Activated CD8-positive, alpha-beta memory T cell treated with anti-CD3 and anti-CD28 coated beads, Interleukin-2, amount 10 ng/mL, durations not matched to agents 7 days and 5 days (primary cell): ENCODE measurements around the gene PCSK4. TPM values are rescaled to one million over a fixed set of nuclear protein-coding genes. Genes with fewer than 3 reads are reported as not detected.
"Not testable (repeated sequence)": the region's sequence is repeated elsewhere in the genome, so short reads cannot be mapped to it uniquely, and the experiment has no call there.

Experiments used
- ATAC-seq: fragments of 150-1000 bp; cut with Tn5 transposase; one replicate; pipeline ENCODE4 v1.10.0; 2021; ENCODE audit warnings: moderate library complexity
- CTCF ChIA-PET: fragments of 350-600 bp; sonication (Branson Sonifier 250); formaldehyde crosslinking; loops from one replicate; lab custom pipeline; 2021; ENCODE audit warnings: antibody characterized with exemption; lab: Charles Lee
- DNase-seq: peaks from one replicate; pipeline ENCODE4 v3.0.0-alpha.2; 2020
- H3K27ac Mint-ChIP-seq: one replicate; pipeline ENCODE4 v1.8.0; 2021; ENCODE audit warnings: mild to moderate bottlenecking, mixed read lengths
- H3K27me3 Mint-ChIP-seq: one replicate; pipeline ENCODE4 v1.8.0; 2021; ENCODE audit warnings: mixed read lengths
- H3K36me3 Mint-ChIP-seq: one replicate; pipeline ENCODE4 v1.8.0; 2021; ENCODE audit warnings: mild to moderate bottlenecking, mixed read lengths
- H3K4me1 Mint-ChIP-seq: one replicate; pipeline ENCODE4 v1.8.0; 2021; ENCODE audit warnings: mixed read lengths
- H3K4me3 Mint-ChIP-seq: one replicate; pipeline ENCODE4 v1.8.0; 2021; ENCODE audit warnings: mild to moderate bottlenecking, moderate library complexity, mixed read lengths
- H3K9me3 Mint-ChIP-seq: one replicate; pipeline ENCODE4 v1.8.0; 2022; ENCODE audit warnings: low read depth, mixed read lengths
- total RNA-seq, 2 experiments: library from RNA; stranded (reverse); gene quantifications; one replicate each; pipeline ENCODE4 v1.2.3, GENCODE V29; 2021

The PCSK4 gene
- total RNA-seq, 2 experiments from 2014 or later: 1.5 to 4.4 TPM

DNA sequence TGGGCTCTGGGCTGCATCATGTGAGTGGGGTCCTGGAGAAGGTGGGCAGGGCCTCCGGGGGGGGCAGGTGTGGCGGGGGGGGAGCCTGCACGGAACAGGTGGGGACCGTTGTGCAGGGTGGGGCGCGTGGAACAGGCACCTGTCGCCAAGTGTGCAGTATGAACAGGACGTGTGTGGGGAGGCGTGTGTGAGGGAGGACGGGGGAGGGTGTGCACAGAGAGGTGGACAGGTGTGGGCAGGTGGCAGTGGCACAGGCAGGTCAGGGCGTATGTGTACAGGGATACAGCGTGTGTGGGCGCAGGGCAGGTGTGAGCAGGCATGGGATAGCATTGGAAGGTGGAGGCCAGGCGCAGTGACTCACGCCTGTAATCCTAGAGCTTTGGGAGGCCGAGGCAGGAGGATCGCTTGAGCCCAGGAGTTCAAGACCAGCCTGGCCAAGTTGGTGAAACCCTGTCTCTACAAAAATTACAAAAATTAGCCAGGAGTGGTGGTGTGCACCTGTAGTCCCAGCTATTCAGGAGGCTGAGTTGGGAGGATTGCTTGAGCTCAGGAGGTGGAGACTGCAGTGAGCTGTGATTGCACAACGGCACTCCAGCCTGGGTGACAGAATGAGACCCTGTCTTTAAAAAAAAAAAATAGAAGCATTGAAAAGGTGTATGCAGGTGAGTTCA is 37.0 kb upstream of the PCSK4 start:
- Mint-ChIP-seq H3K27me3 (peaks cover 21% of the 10 kb centered on the region), H3K4me3 (no peak overlapping the region), H3K4me1 (peaks cover 4% of the 10 kb centered on the region), H3K36me3 (no peaks in the 10 kb centered on the region), H3K9me3 (no peaks in the 10 kb centered on the region), H3K27ac (no peak overlapping the region)
- DNase-seq (no peak), ATAC-seq (no peak)
- CTCF ChIA-PET: interaction anchor here (0.9 kb wide), 1 partner anchor 19 kb away, joined by 4 read pairs; no protein-coding TSS in a partner anchor

DNA sequence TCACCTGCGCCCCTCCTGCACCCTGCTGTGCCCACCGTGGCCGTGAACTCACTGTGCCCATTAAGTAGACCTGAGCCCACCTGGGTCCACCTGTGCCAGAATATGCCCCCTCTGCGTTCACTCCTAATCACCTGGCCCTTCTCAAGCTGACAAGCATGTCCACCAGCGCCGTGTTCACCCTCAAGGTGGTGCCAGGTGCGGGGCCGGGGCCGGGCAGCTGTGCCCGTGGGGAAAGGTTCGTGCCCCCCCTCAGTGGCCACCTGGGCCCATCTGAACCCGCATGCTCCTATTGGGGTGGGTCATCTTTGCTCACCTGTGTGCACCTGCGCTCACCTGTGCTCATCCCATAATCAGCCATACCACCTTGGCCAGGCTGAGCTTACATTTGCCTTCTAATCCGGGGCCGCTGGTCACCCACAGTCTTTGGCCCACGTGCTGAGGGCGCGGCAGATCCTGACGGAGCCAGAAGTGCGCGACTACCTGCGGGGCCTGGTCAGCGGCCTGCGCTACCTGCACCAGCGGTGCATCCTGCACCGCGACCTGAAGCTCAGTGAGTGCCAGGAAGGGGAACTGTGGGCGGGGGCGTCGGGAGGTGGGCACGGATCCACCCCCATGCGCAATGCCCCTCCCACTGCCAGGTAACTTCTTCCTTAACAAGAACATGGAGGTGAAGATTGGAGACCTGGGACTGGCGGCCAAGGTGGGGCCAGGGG is 36.1 kb upstream of the PCSK4 start:
- DNase-seq: no peak
- CTCF ChIA-PET: interaction anchor here (0.6 kb wide), 1 partner anchor 614 kb away, joined by 3 read pairs; no protein-coding TSS in a partner anchor
- H3K4me3 Mint-ChIP-seq: no peak overlapping the region
- H3K9me3 Mint-ChIP-seq: no peaks in the 10 kb centered on the region
- H3K4me1 Mint-ChIP-seq: peaks cover 4% of the 10 kb centered on the region
- no peaks in the 10 kb centered on the region for H3K36me3 Mint-ChIP-seq
- peaks cover 24% of the 10 kb centered on the region for H3K27me3 Mint-ChIP-seq
- ATAC-seq: no peak
- H3K27ac Mint-ChIP-seq: no peak overlapping the region

- CTCF ChIA-PET: no interaction called here
- ATAC-seq (no peak), DNase-seq (no peak)
- no peak overlapping the region for H3K27ac Mint-ChIP-seq
- H3K27me3 Mint-ChIP-seq: peaks cover 24% of the 10 kb centered on the region
- H3K4me1 Mint-ChIP-seq: peaks cover 4% of the 10 kb centered on the region
- H3K36me3 Mint-ChIP-seq: no peaks in the 10 kb centered on the region
- H3K4me3 Mint-ChIP-seq: no peak overlapping the region
- H3K9me3 Mint-ChIP-seq: no peaks in the 10 kb centered on the region
Measured at GRCh38 chr19:1525343-1525742, 35.2 kb upstream of the PCSK4 start.

DNA sequence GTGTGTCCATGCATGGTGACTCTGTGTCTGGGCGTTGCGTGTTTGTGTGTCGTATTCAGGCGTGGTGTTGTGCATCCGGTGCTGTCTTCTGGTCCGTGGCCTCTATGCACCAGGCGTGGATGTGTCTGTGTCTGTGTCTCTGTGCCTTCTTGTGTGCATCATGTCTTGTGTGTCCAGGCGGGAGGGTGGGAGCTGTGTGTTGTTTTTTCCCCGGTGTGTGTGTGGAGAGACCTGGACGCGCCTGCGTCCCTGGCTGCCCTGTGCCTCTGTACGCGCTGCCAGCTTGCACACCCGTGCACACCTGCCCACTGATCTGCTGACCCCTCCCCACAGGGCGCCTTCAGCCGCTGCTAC is 34.8 kb upstream of the PCSK4 start:
- Mint-ChIP-seq H3K4me3 (no peak overlapping the region), H3K27ac (no peak overlapping the region), H3K36me3 (no peaks in the 10 kb centered on the region), H3K27me3 (peaks cover 24% of the 10 kb centered on the region), H3K4me1 (peaks cover 4% of the 10 kb centered on the region), H3K9me3 (no peaks in the 10 kb centered on the region)
- DNase-seq (no peak), ATAC-seq (no peak)
- CTCF ChIA-PET: no interaction called here

- peaks cover 4% of the 10 kb centered on the region for H3K4me1 Mint-ChIP-seq
- H3K4me3 Mint-ChIP-seq: no peak overlapping the region
- H3K27me3 Mint-ChIP-seq: peaks cover 24% of the 10 kb centered on the region
- no peaks in the 10 kb centered on the region for H3K36me3 Mint-ChIP-seq
- ATAC-seq (no peak), DNase-seq (no peak)
- CTCF ChIA-PET: interaction anchor here (0.6 kb wide), 1 partner anchor 700 kb away, joined by 3 read pairs; no protein-coding TSS in a partner anchor
- no peaks in the 10 kb centered on the region for H3K9me3 Mint-ChIP-seq
- H3K27ac Mint-ChIP-seq: no peak overlapping the region
Measured at GRCh38 chr19:1524287-1524971, 34.3 kb upstream of the PCSK4 start.

DNA sequence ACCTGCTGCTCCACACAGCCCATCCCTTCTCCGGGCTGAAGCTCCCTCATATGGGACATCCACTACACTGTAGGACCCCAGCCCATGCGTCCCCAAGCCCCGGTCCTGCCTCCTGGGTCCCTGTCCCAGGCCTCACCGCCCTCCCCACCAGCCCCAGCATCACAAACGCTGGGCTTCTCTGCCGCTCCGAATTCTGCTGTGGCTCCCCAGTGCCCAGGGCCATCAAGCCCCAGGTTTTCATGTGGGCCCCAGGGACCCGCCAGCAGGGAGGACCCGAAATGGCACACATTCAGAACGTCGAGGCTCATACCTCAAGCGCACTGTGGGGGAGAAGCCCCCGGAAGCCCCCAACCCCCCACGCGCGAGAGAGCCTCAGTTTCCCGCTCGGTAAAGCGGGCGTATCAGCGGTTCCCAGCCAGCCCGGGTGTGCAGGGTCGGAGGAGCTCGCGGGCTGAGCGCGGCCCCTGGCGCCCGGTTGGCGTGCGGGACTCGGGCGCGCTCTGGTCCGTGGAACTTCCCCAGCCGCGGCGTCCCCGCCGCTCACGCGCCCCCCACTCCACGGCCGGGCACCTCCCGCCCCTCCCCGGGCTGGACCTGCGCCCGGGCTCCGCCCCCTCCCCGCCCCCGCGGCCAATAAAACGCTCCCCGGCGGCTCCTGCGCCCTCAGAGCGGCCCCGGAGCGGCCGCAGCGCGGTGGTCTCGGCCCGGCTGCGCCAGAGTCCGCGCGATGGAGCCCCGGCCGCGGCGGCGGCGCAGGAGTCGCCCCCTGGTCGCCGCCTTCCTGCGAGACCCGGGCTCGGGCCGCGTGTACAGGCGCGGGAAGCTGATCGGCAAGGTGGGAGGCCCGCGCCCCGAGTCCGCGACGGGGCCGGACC is 33.5 kb upstream of the PCSK4 start, which contains the start of gene PLK5:
TSS of gene PLK5 (plus strand) at position 666 of the 875 bp plus-strand sequence. CDS start 2,920 bp downstream, outside the sequence.
- CTCF ChIA-PET: interaction anchor here (0.6 to 1.0 kb wide), 2 partner anchors 23 to 699 kb away, joined by 3 to 4 read pairs; no protein-coding TSS in a partner anchor
- H3K4me3 Mint-ChIP-seq: no peak within 1 kb of the TSS
- no peaks in the 10 kb centered on the region for H3K36me3 Mint-ChIP-seq

GRCh38 chr19:1522838-1523237 is 32.7 kb upstream of the PCSK4 start:
- DNase-seq: no peak
- H3K9me3 Mint-ChIP-seq: no peaks in the 10 kb centered on the region
- peaks cover 4% of the 10 kb centered on the region for H3K4me1 Mint-ChIP-seq
- no peak overlapping the region for H3K4me3 Mint-ChIP-seq
- peaks cover 24% of the 10 kb centered on the region for H3K27me3 Mint-ChIP-seq
- H3K27ac Mint-ChIP-seq: no peak overlapping the region
- CTCF ChIA-PET: interaction anchor here (1.0 kb wide), 1 partner anchor 24 kb away, joined by 4 read pairs; no protein-coding TSS in a partner anchor
- ATAC-seq: no peak
- H3K36me3 Mint-ChIP-seq: no peaks in the 10 kb centered on the region

More for the DNA sequence above, 33.5 kb upstream of the PCSK4 start, which contains the start of gene PLK5:
- Mint-ChIP-seq H3K4me1 (peaks cover 4% of the 10 kb centered on the region), H3K27ac (no peak within 1 kb of the TSS), H3K9me3 (no peaks in the 10 kb centered on the region), H3K27me3 (peaks cover 24% of the 10 kb centered on the region)
- no peak for ATAC-seq
- DNase-seq: no peak

DNA sequence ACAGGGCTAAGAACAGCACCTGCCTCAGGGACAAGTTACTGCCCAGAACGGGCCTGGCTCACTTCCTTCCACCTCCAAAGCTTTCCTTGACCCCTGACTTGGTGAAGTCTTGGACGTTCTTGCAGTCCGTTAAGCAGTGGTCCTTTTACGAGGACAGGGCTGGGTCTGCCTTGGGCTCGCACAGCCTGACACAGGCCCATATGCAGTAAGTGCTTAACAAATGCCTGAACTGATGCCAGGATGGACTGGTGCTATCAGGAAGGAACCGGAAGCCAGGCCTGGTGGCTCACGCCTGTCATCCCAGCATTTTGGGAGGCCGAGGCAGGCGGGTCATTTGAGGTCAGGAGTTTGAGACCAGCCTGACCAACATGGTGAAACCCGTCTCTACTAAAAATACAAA is 31.9 kb upstream of the PCSK4 start:
- CTCF ChIA-PET: interaction anchor here (0.6 kb wide), 1 partner anchor 10 kb away, joined by 3 read pairs; no protein-coding TSS in a partner anchor
- ATAC-seq (no peak), DNase-seq (no peak)
- Mint-ChIP-seq H3K4me1 (peaks cover 4% of the 10 kb centered on the region), H3K4me3 (no peak overlapping the region), H3K36me3 (no peaks in the 10 kb centered on the region), H3K27ac (no peak overlapping the region), H3K27me3 (peaks cover 24% of the 10 kb centered on the region), H3K9me3 (no peaks in the 10 kb centered on the region)

GRCh38 chr19:1521636-1522035 is 31.5 kb upstream of the PCSK4 start:
- Mint-ChIP-seq H3K27me3 (peaks cover 24% of the 10 kb centered on the region), H3K4me3 (no peak overlapping the region), H3K27ac (no peak overlapping the region), H3K36me3 (no peaks in the 10 kb centered on the region), H3K9me3 (no peaks in the 10 kb centered on the region), H3K4me1 (peaks cover 4% of the 10 kb centered on the region)
- CTCF ChIA-PET: no interaction called here
- ATAC-seq (no peak), DNase-seq (no peak)

GRCh38 chr19:1520203-1520780 is 30.1 kb upstream of the PCSK4 start:
- no peak overlapping the region for H3K27ac Mint-ChIP-seq
- H3K9me3 Mint-ChIP-seq: no peaks in the 10 kb centered on the region
- ATAC-seq: no peak
- peaks cover 4% of the 10 kb centered on the region for H3K4me1 Mint-ChIP-seq
- no peak for DNase-seq
- no peaks in the 10 kb centered on the region for H3K36me3 Mint-ChIP-seq
- peaks cover 19% of the 10 kb centered on the region for H3K27me3 Mint-ChIP-seq
- CTCF ChIA-PET: interaction anchor here (0.8 kb wide), 1 partner anchor 26 kb away, joined by 3 read pairs; no protein-coding TSS in a partner anchor
- no peak overlapping the region for H3K4me3 Mint-ChIP-seq

GRCh38 chr19:1519802-1520201 is 29.7 kb upstream of the PCSK4 start:
- H3K4me3 Mint-ChIP-seq, H3K4me1 Mint-ChIP-seq, H3K9me3 Mint-ChIP-seq, ATAC-seq, DNase-seq, H3K27ac Mint-ChIP-seq, H3K36me3 Mint-ChIP-seq: not testable (repeated sequence)
- peaks cover 16% of the 10 kb centered on the region for H3K27me3 Mint-ChIP-seq
- CTCF ChIA-PET: interaction anchor here (0.8 kb wide), 1 partner anchor 26 kb away, joined by 3 read pairs; no protein-coding TSS in a partner anchor

DNA sequence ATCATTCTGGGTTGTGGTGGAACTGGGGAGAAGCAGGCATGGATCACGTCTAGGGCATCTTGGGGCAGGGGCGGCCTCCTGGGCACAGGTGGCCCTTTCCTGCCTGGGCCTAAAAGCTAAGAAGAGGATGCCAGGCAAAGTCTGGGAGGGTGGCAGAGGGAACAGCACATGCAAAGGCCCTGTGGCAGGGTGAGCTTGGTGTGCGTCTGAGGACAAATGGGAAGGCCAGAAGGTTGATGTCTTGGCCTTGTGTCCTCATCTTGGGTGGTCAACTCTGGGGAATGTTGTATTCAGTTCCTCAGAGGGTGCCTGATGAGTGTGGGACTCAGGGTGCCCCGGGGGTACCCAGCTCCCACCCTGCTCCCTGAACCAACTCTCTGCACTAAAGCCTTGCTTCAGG is 28.3 kb upstream of the PCSK4 start:
- Mint-ChIP-seq H3K27ac (no peak overlapping the region), H3K4me3 (no peak overlapping the region), H3K36me3 (no peaks in the 10 kb centered on the region), H3K4me1 (no peaks in the 10 kb centered on the region), H3K27me3 (peaks cover 9% of the 10 kb centered on the region), H3K9me3 (no peaks in the 10 kb centered on the region)
- DNase-seq (no peak), ATAC-seq (no peak)
- CTCF ChIA-PET: no interaction called here
